Tibial nerve (tissue), 4 donors: ENCODE measurements around the gene OCA2.

Experiments used
- EP300 ChIP-seq, 2 donors: sonication (generic); formaldehyde crosslinking; IDR thresholded peaks; one replicate each; pipeline ENCODE4 v1.6.1; 2017; ENCODE audit warnings: antibody characterized with exemption in 2 of 2, mild to moderate bottlenecking in 1 of 2
- POLR2A ChIP-seq, 2 donors: fragments of 450-650 bp; IDR thresholded peaks; one replicate each; pipeline ENCODE4 v1.6.1; 2017; ENCODE audit warnings: antibody characterized with exemption in 2 of 2, mild to moderate bottlenecking in 2 of 2, moderate library complexity in 2 of 2
- TF ChIP-seq, protein P1 (sequence below), 5 experiments: fragments of 200-600 bp in 3 of 5; fragments of 450-650 bp in 2 of 5; sonication (generic) in 3 of 5; IDR thresholded peaks; one replicate each; pipeline ENCODE4 v1.5.1; 2016 to 2019; ENCODE audit warnings: antibody characterized with exemption in 5 of 5, mild to moderate bottlenecking in 3 of 5, moderate library complexity in 2 of 5

DNA sequence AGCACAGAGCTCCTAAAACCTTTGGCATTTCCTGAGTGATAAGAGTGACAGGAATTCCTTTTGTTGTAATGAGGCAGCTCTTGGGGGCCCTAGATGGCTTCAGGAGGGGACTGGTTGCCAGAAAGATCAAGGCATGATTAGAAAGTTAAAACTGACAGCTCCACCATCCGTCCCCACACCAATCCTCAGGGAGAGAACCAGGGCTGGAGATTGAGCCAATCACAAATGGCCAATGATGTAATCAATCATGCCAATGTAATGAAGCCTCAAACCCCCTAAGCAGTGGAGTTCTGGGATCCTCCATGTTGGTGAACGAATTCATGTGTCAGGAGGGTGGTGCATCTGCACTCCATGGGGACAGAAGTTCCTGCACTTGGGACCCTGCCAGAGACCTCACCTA is 265.1 kb downstream of the OCA2 start:
- TF ChIP-seq, protein P1, sequence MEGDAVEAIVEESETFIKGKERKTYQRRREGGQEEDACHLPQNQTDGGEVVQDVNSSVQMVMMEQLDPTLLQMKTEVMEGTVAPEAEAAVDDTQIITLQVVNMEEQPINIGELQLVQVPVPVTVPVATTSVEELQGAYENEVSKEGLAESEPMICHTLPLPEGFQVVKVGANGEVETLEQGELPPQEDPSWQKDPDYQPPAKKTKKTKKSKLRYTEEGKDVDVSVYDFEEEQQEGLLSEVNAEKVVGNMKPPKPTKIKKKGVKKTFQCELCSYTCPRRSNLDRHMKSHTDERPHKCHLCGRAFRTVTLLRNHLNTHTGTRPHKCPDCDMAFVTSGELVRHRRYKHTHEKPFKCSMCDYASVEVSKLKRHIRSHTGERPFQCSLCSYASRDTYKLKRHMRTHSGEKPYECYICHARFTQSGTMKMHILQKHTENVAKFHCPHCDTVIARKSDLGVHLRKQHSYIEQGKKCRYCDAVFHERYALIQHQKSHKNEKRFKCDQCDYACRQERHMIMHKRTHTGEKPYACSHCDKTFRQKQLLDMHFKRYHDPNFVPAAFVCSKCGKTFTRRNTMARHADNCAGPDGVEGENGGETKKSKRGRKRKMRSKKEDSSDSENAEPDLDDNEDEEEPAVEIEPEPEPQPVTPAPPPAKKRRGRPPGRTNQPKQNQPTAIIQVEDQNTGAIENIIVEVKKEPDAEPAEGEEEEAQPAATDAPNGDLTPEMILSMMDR (IDR thresholded peaks at IDR 0.05) = no peak
- no peak for TF ChIP-seq POLR2A (IDR thresholded peaks at IDR 0.05)
- TF ChIP-seq EP300 (IDR thresholded peaks at IDR 0.05) = no peak
